HG02938 (cell line): ENCODE data around the gene PTGES3.
A peak's percentile ranks its signal among the peaks of the same experiment; 100 is the strongest.

Source experiments
- ATAC-seq: cut with Tn5 transposase; IDR thresholded peaks from one replicate; pipeline ENCODE4 v1.9.1; 2021; ENCODE audit warnings: mild to moderate bottlenecking, moderate library complexity; ENCODE audit not compliant: unreplicated experiment

The PTGES3 gene

DNA sequence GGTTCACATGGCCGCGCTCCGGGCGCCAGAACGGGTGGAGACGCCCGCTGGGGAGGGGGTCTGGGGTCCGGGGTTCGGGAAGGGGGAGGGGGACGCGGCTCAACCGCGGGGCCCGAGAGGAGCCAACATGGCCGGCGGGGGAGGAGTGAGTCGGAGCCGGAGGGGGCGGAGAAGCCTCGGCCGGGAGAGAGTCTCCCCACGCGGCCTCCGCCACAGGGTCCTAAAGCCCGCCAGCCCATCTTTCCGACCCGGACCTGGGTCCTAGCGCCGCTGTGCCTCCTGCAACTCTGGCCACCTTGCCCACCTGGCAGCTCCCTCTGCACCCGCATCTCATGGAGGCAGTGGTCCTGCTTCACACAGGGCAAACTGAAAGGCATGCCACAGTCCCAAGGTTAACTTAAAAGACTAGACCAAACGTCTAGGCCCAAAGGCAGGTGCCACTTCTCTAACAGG is 57.9 kb downstream of the PTGES3 start, which contains the start of gene BAZ2A:
BAZ2A (minus strand) TSS at position 147 of the 453 bp plus-strand sequence. CDS start 12,796 bp downstream, outside the sequence.
- ATAC-seq, result peak; percentile 47

DNA sequence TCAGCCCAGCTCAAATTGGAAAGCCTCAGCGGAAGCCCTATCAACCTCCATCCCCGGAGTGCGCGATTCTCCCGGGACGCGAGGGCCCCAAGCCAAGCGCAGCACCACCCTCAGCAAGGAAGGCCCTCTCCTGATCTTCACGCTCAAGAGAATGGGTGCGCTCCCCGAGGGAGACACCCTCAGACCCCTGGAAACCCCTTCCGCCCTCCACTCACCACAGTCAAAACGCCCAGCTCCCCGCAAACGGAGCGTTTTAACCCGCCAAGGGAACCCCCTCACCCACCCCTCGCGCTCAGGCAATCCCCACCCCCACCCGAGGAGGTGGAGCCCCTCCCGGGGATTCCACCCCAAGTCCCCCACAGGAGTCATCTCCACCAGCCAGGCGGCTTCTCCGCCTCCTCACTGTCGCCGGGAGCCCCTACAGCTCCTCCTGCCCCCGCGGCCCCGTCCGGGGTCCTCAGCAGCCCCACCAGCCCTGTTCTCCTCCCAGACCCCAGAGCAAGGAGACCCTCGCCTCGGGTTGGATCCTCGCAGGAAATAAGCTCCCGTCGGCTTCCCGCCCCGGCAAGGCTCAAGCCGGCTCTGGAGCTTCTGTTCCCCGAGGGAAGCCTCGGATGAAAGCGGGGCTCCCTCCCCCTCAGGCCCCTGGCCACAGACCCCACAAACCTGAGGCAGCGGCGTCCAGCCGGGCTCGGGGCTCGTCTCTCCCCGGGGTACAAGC is 58.5 kb downstream of the PTGES3 start:
- ATAC-seq, result no peak

DNA sequence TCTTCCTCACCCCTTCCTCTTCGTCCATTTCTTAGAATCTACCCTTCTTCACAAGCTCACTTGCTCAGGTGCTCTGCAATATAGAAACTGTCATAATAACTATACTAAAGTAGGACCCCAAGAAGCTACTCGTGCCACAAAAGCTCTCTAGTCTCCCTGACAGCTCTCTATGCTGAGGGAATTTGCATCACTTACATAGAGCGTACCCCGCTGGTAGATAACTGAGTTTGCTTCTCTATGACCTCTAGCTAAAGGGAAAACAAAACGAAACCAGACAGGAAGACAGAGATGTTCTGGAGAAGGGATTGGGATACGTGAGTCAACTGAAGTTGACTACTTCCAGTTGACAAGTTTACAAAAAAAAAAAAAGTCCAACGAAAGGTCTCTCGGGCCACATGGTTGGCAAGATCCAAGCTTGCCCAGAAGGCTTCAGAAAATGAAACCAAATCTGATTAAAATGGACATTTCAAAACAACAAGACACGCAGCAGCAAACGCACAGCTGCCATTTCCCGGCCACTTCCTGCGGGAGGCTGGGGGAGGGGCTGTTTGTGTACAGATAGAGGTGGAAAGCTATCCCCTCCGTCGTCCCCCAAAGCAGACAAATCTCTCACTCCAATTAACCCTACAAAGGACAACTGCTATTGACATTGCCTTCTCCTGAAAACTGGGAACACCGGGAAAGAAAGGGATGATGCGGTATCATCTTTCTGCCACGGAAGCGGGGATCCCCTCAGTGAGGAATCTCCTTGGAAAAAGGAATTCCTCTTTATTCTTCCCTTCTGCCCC is 59.2 kb downstream of the PTGES3 start:
- ATAC-seq, result no peak

DNA sequence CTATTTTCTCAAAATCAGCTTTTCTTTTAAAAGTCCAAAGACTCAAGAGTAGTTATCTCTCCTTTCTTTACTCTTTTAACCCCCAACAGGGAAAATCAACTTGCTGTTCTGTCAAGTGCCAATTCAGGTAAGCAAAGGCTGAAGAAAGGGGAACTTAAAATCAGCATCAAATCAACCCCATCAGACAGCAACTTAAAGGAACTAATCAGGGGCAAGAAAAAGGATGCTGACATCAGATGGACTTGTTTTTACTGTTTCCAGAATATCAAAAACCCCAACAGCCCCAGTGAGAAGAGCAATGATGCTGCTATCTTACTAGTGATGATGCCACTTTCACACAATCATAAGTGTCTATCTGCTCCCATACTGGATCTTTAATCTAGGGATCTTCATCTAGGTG is 61.4 kb downstream of the PTGES3 start:
- no peak for ATAC-seq

DNA sequence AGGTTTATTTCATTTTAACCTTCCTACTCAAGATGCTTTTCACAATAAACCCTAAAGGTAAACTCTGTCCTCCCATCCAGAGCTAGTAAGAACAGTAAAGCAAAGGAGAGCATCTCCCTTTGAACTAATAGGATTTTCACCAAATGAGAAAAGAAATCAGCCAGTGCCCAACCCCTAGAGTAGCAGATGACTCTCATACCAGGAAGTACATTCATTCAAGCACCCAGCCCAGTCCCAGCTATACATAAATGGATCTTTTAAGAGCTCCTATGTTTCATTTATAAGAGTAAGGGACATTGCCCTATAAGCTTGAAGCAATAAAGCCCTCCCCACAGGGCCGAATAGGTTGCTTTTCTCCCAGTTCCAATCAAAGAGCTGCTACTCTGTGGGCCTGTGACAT is 65.5 kb downstream of the PTGES3 start:
- ATAC-seq, result no peak

DNA sequence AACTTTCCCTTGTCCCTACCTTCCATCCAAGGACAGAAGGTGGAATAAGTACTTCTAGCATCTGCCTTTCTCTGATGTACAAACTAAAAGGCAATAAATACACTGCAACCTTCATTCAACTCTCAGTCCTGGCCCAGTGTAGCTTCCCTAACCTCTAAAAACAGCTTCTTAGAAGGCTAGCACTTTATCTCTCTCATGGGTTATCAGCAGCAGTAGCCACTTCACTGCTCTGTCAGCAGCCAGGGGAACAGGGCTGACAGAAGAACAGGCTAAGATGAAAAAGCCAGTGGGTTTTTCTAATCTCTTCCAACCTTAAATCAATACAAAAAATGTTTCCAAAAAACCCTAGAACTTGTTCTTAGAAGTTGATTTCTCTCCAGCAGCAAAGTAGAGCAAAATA is 71.2 kb downstream of the PTGES3 start:
- no peak for ATAC-seq

DNA sequence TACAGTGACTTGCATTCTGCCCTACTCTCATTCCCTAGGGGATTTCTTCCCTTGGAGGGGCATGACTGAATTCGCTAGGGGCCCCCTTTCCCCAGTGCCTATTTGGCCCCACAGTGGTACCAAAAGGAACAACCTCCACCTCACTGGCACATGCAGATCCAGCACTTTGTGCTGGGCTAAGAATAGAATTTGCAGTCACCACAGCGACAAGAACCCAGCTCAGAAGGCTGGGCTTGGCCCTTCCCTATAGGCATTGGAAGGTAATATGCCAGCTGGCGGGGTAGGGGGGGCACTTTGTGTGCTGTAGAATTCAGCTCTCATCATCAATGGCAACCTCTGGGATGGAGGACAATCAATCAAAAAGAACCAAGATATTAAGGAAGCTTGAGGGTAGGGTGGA is 71.8 kb downstream of the PTGES3 start:
- no peak for ATAC-seq

DNA sequence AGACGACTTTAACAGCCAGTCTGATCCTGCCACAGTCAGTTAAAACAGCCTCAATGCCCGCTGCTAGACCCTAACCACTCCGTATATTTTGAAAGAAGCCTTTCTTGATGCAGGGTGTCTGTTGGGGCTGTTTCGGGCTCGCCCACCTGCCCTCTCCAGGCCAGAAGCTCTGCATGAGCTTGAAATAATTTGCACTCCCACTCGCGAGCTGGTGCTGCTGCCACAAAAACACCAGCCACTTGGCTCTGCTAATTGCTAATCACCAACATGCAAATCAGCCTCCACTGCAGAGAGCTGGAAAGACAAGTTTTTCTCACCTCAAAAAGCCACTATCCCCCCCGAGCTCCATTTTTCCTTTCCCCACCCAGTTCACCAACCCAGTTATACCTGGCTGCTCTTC is 73.5 kb downstream of the PTGES3 start:
- ATAC-seq, result no peak
